RWPE1 (cell line): ENCODE results near the gene PTCD2.
A peak's percentile ranks its signal among the peaks of the same experiment; 100 is the strongest.

Source experiments
- CTCF ChIA-PET: fragments of 350-600 bp; sonication (Branson Sonifier 250); formaldehyde crosslinking; extraction: SDS; loops from one replicate; lab custom pipeline; 2021; lab: Yijun Ruan, JAX
- POLR2A ChIA-PET: fragments of 400-600 bp; formaldehyde crosslinking; extraction: SDS; loops from one replicate; lab custom pipeline; 2020; ENCODE audit warnings: antibody characterized with exemption; ENCODE audit not compliant: low non-redundant PET; lab: Yijun Ruan, JAX
- DNase-seq: peaks from one replicate; pipeline ENCODE4 v3.0.0; 2012; ENCODE audit warnings: low spot score
- H3K27ac ChIP-seq: fragments of 450-650 bp; 2 replicates; pipeline ENCODE4 v1.5.1; 2017
- CTCF ChIP-seq: fragments of 450-650 bp; conservative IDR thresholded peaks from 2 replicates; pipeline ENCODE4 v1.5.1; 2017; ENCODE audit warnings: low read depth, mild to moderate bottlenecking

Gene PTCD2

GRCh38 chr5:72302171-72302570 is 18.0 kb upstream of the PTCD2 start:
- TF ChIP-seq CTCF = no peak
- DNase-seq = no peak
- CTCF ChIA-PET = no interaction called here
- no peak overlapping the region for H3K27ac ChIP-seq
- POLR2A ChIA-PET = no interaction called here

GRCh38 chr5:72305194-72306142 is 14.7 kb upstream of the PTCD2 start:
- no peak overlapping the region for H3K27ac ChIP-seq
- CTCF ChIA-PET = interaction anchor here (0.6 kb wide), 1 partner anchor 534 kb away, joined by 3 read pairs; no protein-coding TSS in a partner anchor
- DNase-seq = no peak
- POLR2A ChIA-PET = no interaction called here
- no peak for TF ChIP-seq CTCF

- POLR2A ChIA-PET = interaction anchor here (0.6 to 0.7 kb wide), 2 partner anchors 11 to 144 kb away, joined by 3 to 5 read pairs; no protein-coding TSS in a partner anchor
- TF ChIP-seq CTCF = no peak
- CTCF ChIA-PET = interaction anchor here (0.6 to 1.5 kb wide), 6 partner anchors 7 to 525 kb away, joined by 3 to 6 read pairs (median 3); no protein-coding TSS in a partner anchor
- peak overlapping the region; percentile 94 for H3K27ac ChIP-seq
- peak; percentile 20 for DNase-seq
Observed at GRCh38 chr5:72307573-72307967, 12.6 kb upstream of the PTCD2 start.

- CTCF ChIA-PET = interaction anchor here (0.5 to 1.5 kb wide), 21 partner anchors 8 to 526 kb away, joined by 3 to 7 read pairs (median 3); partner anchors contain the start of genes MRPS27 and PTCD2
- peak; percentile 99 for TF ChIP-seq CTCF
- POLR2A ChIA-PET = interaction anchor here (0.6 to 0.7 kb wide), 3 partner anchors 11 to 145 kb away, joined by 3 to 5 read pairs (median 3); no protein-coding TSS in a partner anchor
- peak overlapping the region; percentile 94 for H3K27ac ChIP-seq
- DNase-seq = peak; percentile 99
Observed at GRCh38 chr5:72307968-72308852, 12.0 kb upstream of the PTCD2 start.

GRCh38 chr5:72308853-72309191 is 11.4 kb upstream of the PTCD2 start:
- POLR2A ChIA-PET = interaction anchor here (0.7 kb wide), 1 partner anchor 17 kb away, joined by 3 read pairs; no protein-coding TSS in a partner anchor
- no peak for DNase-seq
- TF ChIP-seq CTCF = no peak
- peak overlapping the region; percentile 94 for H3K27ac ChIP-seq
- CTCF ChIA-PET = interaction anchor here (0.5 to 1.5 kb wide), 16 partner anchors 9 to 384 kb away, joined by 3 to 7 read pairs (median 3); partner anchors contain the start of genes MRPS27 and PTCD2

GRCh38 chr5:72313141-72313540 is 7.0 kb upstream of the PTCD2 start:
- ChIA-PET CTCF (no interaction called here), POLR2A (no interaction called here)
- no peak for DNase-seq
- no peak for TF ChIP-seq CTCF
- no peak overlapping the region for H3K27ac ChIP-seq
